ENCODE measurements around the gene GAGE13.

DNA sequence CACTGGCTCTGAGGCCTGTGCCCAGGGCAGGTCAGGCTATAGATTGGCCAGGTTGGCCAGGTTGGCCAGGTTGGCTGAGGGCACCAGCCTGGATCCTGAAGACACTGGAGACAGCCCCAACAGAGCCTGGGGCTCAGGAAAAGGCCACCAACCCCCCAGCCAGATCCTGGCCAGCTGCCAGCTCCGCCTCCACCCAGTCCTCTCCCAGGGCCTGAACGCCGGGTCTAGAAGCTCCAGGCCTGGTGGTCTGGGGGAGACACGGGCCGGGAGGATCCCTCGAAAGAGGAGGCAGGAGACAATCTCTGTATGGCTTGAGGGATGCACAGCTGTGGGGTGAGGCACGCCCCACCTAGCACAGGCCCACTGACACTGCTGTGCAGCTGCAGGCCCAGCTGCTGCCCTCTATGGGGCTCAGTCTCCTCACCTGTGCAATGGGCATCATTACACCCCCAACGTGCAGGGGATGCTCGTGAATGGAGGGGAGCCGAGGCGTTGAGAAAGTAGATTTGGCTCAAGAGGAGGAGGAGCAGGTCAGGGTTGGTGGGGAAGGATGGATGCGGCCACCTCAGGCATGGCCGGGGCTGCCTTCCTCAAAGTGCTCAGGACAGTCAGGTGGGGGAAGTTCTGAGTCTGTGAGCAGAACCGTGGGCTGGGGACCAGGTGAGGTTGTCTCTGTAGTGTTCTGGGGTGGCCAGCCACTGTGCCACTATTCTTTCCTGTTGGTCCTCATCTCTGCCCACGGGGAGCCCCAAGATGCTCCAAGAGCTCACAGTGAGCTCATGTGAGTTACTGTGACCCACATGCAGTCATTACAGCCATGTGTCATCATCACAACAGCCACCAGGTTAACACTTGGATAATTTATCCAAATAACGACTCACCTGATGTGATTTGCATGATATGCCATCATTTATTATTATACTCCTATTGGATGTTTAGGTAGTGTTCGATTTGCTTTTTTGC, 38.7 kb upstream of the GAGE13 start:
- TF ChIP-seq, protein P1, sequence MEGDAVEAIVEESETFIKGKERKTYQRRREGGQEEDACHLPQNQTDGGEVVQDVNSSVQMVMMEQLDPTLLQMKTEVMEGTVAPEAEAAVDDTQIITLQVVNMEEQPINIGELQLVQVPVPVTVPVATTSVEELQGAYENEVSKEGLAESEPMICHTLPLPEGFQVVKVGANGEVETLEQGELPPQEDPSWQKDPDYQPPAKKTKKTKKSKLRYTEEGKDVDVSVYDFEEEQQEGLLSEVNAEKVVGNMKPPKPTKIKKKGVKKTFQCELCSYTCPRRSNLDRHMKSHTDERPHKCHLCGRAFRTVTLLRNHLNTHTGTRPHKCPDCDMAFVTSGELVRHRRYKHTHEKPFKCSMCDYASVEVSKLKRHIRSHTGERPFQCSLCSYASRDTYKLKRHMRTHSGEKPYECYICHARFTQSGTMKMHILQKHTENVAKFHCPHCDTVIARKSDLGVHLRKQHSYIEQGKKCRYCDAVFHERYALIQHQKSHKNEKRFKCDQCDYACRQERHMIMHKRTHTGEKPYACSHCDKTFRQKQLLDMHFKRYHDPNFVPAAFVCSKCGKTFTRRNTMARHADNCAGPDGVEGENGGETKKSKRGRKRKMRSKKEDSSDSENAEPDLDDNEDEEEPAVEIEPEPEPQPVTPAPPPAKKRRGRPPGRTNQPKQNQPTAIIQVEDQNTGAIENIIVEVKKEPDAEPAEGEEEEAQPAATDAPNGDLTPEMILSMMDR (IDR thresholded peaks at IDR 0.05; ENCODE audit: low read length): no peak
- TF ChIP-seq EZH2 (IDR thresholded peaks at IDR 0.05; ENCODE audit: borderline replicate concordance, low read length): no peak

Measured in OCI-LY1 (cell line).